Astrocyte of the cerebellum (primary cell): Measurements from ENCODE around the gene GRIN2A.

Experiments used
- DNase-seq: peaks from one replicate; pipeline ENCODE4 v3.0.0-alpha.2; 2011; ENCODE audit warnings: low read depth
- H3K4me3 ChIP-seq: 2 replicates; pipeline ENCODE4 v1.5.1; 2011; ENCODE audit warnings: mild to moderate bottlenecking, low read depth, low read length, moderate library complexity
- CTCF ChIP-seq: IDR thresholded peaks from 2 replicates; pipeline ENCODE4 v1.5.1; 2012; ENCODE audit warnings: low read length, low read depth, moderate library complexity, mild to moderate bottlenecking; ENCODE audit errors: missing control alignments
- in situ Hi-C: cut with HindIII; loops from 2 replicates; pipeline ENCODE4 v1.10.0; 2017; ENCODE audit warnings: low sequenced_read_pairs

The GRIN2A gene

GRCh38 chr16:9957002-9957401, 225.2 kb downstream of the GRIN2A start:
- DNase-seq: no peak
- TF ChIP-seq CTCF: no peak
- in situ Hi-C loops: no loop called here
- H3K4me3 ChIP-seq: no peak overlapping the region

- DNase-seq: no peak
- TF ChIP-seq CTCF: no peak
- in situ Hi-C loops: no loop called here
- H3K4me3 ChIP-seq: no peak overlapping the region
These were observed 226.6 kb downstream of the GRIN2A start for GRCh38 chr16:9955677-9956076.

DNA sequence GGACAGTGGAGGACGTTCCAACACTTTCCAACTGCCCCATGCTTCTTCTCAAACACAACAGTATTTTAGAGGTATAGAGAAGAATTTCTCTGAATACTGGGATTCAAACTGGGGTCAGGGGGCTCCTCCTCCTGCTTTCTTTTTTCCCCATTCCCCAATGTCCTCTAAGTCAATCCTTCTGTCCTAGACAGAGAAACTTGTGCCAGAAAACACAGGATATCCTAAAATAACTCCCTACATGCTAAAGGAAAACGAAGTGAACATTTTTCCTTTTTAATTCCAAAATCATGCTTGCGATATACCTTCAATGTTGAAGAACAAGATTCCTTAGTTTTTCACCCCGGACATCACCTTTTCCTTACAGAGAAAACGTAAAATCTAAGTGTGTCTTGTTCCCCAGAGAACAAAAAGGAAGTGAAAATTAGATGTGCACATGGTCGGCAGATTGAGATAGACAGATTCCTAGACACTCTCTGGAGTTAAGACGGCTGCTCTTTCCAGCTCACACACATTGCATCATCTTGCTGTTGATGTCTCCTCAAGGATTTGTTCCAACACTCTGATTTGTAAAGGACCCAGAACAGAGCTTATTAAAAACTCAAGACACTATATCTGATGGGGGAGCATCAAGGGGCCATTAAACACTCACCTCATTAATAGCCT, 228.2 kb downstream of the GRIN2A start:
- in situ Hi-C loops: no loop called here
- TF ChIP-seq CTCF: no peak
- no peak overlapping the region for H3K4me3 ChIP-seq
- no peak for DNase-seq

DNA sequence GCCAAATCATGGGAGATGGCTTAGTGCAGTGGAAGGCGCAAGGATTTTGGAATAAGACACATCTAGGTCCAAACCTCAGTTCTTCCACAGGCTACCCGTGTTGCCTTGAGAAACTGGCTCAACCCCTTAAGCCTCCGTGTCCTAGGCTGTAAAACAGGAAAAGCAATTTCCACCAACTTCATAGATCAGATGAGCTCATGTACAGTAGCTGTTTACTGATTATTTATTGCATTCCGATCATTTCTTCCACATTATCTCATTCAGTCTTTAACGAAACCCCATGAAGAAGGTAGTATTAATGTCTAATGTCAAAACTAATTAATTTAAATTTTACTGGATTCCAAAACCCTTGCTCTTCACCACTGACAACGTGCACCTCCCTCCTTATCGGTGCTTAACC, 231.6 kb downstream of the GRIN2A start:
- TF ChIP-seq CTCF: no peak
- H3K4me3 ChIP-seq: no peak overlapping the region
- in situ Hi-C loops: no loop called here
- no peak for DNase-seq

DNA sequence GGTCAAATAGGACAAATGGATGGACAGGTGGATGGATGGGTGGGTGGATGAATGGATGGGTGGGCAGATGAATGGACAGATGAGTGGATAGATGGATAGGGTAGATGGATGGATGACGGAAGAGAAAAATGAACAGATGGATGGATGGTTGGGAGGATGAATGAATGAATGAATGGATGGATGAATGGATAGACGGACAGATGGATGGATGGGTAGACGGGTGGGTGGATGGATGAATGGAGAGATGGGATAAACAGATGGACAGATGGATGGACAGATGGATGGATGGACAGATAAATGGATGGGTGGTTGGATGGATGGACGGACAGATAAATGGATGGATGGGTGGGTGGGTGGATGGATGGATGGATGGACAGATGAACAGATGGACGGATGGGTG, 232.8 kb downstream of the GRIN2A start:
- no peak for DNase-seq
- no peak for TF ChIP-seq CTCF
- in situ Hi-C loops: no loop called here
- H3K4me3 ChIP-seq: no peak overlapping the region

GRCh38 chr16:9948933-9949332, 233.3 kb downstream of the GRIN2A start:
- TF ChIP-seq CTCF: no peak
- H3K4me3 ChIP-seq: no peak overlapping the region
- in situ Hi-C loops: no loop called here
- no peak for DNase-seq
